CD4-positive, alpha-beta T cell treated with Interleukin-4 for 4 hours (primary cell): Measurements from ENCODE around the gene C4orf51.
"Not testable (repeated sequence)": the region's sequence is repeated elsewhere in the genome, so short reads cannot be mapped to it uniquely, and the experiment has no call there.

Experiments used
- DNase-seq: peaks from one replicate; pipeline ENCODE4 v3.0.0-alpha.2; 2020

Gene C4orf51

DNA sequence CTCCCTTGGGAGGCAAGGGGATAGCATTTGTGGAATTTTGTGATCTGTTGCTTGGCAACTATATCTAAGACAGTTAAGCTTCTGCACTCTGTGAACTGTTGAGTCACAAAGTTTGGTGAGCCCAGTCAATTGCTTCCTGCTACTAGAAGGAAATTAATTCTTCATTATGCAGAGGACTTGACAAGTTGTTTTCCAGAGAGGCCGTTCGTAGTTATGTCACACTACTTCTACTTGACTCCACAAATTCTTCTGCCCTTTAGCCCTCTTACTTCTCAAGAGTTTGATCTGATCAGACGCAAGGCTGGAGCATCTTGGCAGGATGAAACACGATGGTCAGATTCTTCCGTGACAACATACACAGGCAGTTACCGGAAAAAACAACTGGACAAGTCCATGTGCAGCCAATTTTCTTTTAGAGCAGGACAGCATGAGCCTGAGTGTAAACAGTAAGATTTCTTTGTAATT is at the start of gene C4orf51:
Gene C4orf51 (plus strand): TSS at position 156 of the 465 bp plus-strand sequence. CDS start 58 bp downstream, at position 214.
- DNase-seq: no peak

DNA sequence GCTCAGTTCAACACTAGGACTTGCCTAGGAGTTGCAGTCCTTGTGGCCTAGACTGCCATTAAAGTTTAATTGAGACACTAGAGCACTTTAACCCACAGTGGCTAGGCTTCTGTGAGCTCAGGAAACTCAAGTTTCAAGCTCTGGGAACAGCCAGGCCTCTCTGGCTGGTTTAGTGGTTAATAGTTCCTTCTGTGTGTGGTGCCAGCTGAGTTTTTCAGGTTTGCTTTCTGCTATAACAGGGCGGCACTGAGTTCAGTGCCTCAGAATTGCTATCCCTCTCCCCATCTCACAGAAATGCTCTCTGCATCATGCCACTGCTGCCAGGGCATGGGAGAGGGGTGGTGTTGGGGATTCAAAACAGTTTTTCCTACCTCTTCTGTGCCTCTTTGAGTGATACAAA is 44.8 kb upstream of the C4orf51 start:
- no peak for DNase-seq

DNA sequence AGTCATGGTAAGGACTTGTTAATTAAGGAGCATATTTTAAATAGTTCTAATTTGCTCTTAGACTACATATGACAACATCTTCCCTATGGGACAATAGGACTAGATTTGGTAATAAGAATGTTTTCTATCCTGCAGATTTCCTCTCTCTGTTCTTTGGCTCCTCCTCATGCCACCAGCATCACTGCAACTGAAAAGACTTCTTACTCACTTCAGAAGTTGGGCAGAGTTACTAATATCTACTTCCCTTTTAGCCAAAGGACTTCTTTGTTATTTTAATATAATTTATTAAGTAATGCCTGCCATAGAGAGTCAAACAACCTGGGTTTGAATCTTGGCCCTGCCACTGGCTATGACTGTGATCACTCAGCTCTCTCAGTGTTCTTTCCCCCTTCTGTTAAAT is 44.3 kb upstream of the C4orf51 start:
- no peak for DNase-seq

DNA sequence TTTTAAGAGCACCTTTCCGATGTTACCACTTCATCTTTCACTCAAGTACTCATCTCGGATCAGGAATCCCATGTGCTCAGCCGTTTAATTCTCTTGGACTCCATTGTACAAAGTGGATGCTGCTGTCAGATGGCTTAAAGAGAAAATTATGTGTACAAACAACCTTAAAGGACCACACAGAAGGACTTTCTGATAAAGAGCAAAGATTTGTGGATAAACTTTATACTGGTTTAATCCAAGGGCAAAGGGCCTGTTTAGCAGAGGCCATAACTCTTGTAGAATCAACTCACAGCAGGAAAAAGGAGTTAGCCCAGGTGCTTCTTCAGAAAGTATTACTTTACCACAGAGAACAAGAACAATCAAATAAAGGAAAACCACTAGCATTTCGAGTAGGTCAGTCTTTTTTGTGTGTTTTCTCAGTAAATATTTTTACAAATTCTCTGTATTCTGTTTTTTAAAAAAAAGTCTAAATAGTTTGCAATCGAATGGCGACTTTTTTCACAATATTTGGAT is 40.7 kb upstream of the C4orf51 start:
- DNase-seq: no peak

DNA sequence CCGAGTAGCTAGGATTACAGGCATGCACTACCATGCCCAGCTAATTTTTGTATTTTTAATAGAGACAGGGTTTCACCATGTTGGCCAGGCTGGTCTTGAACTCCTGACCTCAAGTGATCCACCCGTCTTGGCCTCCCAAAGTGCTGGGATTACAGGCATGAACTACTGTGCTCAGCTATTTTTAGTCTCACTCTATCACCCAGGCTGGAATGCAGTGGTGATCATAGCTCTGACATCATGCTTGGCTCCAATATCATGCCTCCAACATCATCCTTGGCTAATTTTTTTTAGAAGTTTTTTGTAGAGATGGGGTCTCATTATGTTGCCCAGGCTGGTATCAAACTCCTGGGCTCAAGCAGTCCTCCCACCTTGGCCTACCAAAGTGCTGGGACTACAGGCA is 39.7 kb upstream of the C4orf51 start:
- not testable (repeated sequence) for DNase-seq

DNA sequence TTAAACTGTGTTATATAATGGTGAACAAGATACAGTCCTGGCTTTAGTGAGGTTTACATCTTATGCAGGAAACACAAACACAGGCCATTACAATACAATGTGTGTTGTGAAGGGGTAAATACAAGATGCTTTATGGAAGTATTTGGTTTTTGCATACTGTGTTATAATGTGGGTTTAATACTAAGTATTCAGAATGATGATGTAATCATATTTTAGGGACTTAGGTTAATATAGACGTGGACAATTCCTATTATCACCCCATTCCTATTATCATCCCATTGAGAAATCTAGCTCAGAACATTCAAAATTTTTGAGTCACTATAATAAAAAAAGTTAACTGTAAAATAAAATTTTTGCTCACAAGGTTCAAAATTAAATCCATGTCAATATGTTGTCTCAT is 36.7 kb upstream of the C4orf51 start:
- no peak for DNase-seq

DNA sequence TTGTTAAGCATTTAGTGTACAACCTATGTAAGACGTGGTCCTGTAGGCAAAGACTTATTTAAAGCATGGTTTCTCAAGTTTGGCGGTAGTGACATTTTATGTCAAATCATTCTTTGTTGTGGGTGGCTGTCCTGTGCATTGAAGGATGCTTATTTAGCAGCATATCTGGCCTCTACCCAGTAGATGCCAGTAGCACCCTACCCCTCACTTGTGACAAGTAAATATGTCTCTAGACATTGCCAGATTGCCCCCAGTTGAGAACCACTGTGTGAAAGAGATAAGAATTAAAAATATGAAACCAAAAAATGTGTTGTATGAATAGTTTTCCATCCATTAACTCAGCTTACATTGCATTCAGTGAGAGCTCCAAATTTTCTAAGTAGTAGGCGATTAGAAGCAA is 35.2 kb upstream of the C4orf51 start:
- DNase-seq: no peak

DNA sequence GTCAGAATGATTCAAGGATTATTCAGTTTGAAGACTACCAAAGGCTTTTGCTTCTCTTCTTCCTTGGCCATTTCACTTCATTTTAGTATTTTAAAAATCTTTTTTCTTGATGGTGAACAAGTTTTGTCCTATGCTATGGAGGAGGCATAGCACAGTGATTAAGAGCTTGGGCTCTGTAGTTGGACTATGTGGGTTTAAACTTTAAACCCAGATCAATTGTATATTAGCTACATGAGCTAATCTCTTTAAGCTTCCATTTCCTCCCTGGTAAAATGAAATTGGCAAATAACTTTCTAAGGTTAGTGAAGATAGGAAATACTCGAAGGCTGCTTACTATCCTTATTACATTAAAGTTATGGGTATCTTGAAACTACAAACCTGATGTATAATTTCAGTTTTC is 23.8 kb upstream of the C4orf51 start:
- DNase-seq: no peak

DNA sequence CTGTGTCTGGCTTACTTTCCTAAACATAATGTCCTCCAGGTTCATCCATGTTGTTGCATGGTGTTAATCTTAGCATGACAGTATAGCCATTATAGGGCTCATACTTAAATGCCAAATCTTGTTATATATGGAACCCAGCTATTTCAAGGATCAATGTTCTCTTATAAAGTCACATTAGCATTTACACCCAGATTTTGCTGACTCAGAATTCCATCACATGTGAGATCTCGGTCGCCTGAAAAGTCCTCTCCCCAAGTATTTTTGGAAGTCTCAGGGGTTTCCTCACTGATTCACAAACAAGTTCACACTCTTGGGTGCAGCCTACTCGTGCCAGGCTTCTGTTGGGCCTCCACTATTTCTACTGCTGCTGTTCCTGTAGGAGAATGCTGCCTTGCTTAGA is 19.9 kb upstream of the C4orf51 start:
- DNase-seq: no peak

DNA sequence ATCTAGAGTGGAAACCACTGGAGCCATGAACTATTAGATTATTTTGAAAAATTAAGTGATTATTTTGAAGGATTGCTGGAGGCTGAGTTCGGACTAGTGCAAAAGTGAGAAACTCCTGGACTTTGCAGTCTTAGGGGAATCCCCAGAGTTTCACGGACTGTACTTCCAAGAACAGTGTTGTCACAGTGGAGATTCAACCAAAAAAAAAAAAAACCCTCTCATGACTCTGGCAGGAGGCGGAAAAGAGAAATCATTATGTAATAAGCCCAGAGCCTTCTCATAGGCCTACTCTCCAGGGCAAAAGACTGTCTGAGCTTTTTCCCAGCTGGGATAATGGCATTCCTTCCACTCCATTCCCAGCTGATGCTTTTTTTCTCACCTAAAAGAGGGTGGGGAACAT is 16.8 kb upstream of the C4orf51 start:
- DNase-seq: no peak

DNA sequence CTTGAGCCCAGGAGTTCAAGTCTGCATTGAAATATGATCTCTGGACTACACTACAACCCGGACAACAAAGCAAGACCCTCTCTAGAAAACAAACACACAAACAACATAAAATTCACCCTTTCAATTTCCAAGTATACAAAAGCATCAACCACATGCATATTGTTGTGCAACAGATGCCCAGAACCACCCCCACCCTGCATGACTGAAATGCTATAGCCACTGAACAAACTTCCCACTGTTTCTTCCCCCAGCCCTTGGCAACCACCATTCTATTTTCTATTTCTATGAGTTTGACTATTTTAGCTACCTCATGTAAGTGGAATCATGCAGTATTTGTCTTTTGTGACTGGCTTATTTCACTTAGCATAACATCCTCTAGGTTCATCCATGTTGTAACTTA is 14.2 kb upstream of the C4orf51 start:
- no peak for DNase-seq

DNA sequence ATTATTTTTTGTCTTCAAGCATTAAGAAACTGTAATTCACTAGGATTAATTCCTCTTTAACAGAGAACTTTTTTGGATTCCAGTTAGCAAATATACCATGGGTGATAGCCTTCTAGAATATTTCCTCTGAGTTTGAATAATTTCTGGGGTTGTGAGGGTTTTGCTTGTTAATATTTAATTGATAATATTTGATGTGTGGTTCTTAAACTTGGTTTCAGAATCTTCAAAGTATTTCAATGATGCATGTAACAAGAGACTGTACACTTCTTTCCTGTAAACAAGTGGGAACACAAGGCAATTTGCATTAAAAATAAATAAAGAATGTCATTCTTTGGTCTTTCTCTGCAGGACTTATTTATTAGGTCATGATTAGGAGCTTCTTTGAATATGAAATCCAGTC is 9.5 kb upstream of the C4orf51 start:
- no peak for DNase-seq

DNA sequence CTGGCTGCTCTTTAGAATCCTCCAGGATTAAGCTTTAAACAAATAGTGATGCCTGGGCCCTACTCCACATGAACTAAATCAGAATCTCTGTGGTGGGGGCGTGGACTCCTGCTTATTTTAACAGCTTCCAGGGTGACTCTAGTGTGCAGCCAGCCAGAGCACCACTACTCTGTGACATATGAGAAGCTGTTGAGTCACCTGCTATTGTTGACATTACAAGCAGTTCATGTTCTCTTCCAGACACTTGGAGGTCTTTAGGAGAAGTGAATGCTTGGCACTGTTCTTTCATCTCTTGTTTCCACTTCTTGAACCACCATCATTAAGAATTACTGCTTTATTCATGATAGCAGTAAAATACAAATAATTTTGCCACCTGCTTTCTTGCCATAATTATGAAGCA is 426 bp upstream of the C4orf51 start:
- no peak for DNase-seq

DNA sequence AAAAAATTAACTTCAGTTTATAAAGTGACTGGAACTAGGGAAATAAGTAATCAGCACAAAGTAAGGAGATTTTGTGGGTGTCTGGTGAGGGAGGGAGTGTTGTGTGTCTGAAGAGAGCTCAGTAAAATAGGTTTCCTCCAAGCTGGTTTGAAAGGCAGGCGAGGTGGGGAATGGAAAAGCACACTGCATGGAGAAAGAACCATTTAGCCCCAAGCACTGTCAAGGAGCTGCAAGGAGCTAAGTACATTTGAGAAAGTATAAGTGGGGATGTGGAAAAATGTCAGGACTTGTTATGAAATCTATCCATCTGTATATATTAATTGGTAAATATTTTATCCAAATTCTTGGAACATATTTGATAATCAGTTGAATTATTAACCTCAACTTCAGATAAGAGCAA is 956 bp downstream of the C4orf51 start:
- no peak for DNase-seq

DNA sequence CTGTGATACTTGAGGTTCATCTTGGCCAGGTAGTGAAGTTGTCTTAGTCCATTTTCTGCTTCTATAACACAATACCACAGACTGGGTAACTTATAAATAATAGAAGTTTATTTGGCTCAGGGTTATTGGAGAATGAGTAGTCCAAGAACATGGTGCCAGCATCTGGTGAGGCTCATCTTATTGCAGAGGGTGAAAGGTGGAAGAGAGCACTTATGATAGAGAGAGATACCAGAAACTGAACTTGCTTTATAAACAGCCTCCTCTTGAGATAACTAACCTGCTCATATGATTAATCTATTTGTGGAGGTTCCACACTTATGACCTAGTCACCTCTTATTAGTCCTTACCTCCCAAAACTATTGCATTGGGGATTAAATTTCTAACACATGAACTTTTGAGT is 1.6 kb downstream of the C4orf51 start:
- no peak for DNase-seq

DNA sequence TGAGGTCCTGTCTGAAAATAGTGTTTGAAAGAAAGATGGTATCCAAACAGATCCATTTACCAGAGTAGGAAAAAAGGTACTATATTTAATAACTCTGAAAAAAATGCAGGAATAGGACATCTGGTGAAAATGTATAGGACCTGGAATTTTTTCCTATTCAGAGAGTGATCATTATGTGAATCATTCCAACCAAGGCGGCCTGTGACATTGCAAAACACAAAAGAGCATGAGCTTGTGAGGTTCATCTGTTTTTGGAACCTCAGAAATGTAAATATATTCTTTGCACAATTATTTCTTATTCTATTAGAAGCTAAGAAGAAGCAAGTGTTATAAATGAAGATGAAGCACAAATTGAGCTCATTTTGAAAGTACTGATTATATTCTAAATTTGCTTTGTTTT is 2.0 kb downstream of the C4orf51 start:
- no peak for DNase-seq

DNA sequence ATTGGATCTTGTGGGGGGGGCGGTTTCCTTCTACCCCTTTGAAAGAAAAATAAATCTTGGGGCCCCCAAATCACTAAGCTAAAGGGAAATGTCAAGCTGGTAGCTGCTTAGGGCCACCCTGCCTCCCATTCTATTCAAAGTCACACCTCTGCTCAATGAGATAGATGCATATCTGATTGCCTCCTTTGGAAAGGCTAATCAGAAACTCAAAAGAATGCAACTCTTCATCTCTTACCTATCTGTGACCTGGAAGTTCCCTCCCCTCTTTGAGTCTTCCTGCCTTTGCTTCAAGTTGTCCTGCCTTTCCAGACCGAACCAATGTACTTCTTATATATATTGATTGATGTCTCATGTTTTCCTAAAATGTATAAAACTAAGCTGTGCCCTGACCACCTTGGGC is 7.0 kb downstream of the C4orf51 start:
- DNase-seq: no peak

DNA sequence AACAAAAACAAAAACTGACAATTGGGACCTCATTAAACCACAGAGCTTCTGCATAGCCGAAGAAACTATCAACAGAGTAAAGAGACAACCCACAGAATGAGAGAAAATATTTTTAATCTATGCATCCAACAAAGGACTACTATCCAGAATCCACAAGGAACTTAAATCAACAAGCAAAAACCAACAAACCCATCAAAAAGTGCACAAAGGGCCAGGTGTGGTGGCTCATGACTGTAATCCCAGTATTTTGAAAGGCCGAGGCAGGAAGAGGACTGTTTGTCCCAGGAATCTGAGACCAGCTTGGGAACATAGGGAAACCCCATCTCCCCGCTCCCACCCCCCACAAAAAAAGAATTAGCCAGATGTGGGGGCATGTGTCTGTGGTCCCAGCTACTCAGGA is 10.7 kb downstream of the C4orf51 start:
- no peak for DNase-seq

DNA sequence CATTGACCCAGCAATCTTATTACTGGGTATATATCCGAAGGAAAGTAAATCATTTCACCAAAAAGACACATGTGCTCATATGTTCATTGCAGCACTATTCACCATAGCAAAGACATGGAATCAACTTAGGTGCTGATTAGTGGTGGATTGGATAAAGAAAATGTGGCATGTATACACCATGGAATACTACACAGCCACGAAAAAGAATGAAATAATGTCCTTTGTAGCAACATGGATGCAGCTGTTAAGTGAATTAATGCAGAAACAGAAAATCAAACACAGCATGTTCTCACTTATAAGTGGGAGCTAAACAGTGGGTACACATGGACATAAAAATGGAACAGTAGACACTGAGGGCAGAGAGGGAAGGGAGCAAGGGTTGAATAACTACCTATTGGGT is 11.5 kb downstream of the C4orf51 start:
- DNase-seq: not testable (repeated sequence)

DNA sequence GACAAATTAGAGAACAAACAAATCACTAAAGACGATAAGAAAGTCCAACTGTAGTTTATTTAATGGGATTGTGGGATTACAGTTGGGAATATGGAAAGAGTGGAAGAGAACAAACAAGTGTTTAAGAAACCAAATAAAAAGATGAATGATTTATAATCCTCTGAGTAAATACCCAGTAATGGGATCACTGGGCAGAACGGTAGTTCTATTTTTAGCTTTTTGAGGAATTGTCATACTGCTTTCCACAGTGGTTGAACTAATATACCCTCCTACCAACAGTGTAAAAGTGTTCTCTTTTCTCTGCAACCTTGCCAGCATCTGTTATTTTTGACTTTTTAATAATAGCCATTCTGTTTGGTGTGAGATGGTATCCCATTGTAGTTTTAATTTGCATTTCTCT is 15.0 kb downstream of the C4orf51 start:
- no peak for DNase-seq

DNA sequence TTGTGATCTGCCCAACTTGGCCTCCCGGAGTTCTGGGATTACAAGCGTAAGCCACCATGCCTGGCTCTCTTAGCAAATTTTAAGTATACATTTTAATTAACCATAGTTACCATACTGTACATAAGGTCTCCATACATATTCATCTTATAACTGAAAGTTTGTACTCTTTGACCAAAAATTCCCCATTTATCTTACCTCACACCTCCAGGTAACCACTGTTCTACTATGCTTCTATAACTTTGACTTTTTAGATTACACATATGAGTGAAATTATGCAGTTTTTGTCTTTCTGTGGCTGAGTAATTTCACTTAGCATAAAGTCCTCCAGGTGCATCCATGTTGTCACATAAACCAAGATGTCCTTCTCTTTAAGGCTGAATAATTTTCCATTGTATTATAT is 17.4 kb downstream of the C4orf51 start:
- no peak for DNase-seq

DNA sequence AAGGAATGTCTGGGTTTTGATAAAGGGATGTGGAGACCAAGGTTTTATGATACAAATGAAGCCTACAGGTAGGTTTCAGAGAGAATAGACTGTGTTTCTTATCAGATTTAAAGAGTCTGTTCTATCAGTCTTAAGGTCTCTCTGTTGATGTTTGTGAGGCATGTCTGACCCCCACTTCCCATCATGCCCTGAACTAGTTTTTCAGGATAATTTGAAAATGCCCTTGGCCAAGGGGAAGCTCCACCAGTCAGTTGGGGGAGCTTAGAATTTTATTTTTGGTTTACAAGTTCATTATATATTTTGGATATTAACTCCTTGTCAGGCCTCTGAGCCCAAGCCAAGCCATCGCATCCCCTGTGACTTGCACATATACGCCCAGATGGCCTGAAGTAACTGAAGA is 18.6 kb downstream of the C4orf51 start:
- no peak for DNase-seq

DNA sequence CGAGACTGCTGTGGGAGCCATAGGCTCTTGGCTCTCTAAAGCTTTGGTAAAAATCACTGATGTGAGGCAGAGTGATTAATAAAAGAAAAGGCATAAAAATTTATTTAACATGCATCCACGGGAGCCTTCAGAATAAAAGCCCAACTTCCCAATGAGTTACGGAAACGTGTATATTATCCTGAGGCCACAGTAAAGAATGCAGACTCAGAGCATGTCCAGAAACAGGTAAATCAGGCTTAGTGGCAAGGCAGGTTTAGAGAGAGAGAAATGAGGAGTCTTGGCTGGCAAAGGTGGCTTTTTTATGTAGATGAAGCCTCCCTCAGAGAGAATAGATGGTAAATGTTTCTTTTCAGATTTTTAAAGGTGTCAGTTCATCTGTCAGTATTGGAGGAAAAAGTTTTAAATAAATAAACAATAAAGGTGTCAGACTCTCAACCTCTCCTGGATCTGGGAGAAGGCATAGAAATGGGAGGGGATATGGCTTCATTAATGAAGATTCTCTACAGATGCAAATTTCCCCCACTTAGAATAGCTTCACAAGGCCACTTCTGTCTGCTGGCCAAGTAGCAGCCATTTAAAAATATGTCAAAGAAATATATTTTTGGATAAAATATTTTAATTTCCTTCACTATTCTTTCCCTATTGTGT is 24.0 kb downstream of the C4orf51 start:
- DNase-seq: no peak

DNA sequence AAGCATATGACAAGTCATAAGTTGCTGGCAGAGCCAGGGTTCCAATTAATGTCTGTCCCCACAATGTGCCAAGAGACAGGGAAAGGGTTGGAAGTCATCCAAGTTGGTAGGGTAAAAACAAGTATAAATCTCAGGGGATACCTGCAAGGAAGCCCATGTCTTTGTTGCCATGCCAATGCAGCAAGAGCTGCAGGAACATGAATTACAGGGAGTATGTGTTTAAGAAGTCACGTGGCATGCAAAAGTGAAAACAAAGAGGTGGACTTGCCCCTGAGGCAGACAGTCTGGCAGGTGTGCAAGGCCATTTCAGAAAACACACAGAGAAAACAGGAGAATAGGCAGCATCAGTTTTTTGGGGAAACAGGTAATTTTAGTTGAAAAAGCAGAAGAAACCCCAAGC is 29.4 kb downstream of the C4orf51 start:
- DNase-seq: no peak

DNA sequence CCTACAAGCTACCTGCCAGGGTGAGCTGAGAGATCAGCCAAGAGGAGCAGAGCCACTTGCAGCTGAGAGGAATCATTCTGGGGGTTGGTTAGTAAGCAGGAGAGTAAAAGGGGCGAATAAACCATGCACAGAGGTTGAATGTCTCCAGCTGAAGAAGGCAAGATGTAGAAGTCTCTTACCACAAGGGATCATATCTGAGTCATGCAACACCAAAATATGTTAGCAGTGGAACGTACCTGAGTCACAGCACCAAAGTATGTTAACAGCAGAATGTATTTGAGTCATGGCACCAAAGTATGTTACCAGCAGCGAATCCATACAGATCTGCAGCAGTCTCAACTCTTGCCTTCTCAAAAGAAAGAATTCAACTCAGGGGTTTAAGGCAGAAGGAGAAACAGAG is 29.9 kb downstream of the C4orf51 start:
- DNase-seq: no peak
